Sigmoid colon (tissue), 4 donors: Measurements from ENCODE around the gene KRTCAP2.

Experiments
- EP300 ChIP-seq, 4 donors: sonication (generic); formaldehyde crosslinking; IDR thresholded peaks; one replicate each; pipeline ENCODE4 v1.6.1; 2017; ENCODE audit warnings: antibody characterized with exemption in 4 of 4
- POLR2A ChIP-seq, 2 donors: fragments of 450-650 bp; IDR thresholded peaks; one replicate each; pipeline ENCODE4 v1.6.1; 2016; ENCODE audit warnings: antibody characterized with exemption in 2 of 2, mild to moderate bottlenecking in 2 of 2, moderate library complexity in 2 of 2
- TF ChIP-seq, protein P1 (sequence below), 4 experiments: fragments of 450-650 bp in 3 of 4; fragments of 200-600 bp in 1 of 4; IDR thresholded peaks; one replicate each; pipeline ENCODE4 v1.5.1; 2016 to 2019; ENCODE audit warnings: antibody characterized with exemption in 4 of 4, mild to moderate bottlenecking in 3 of 4, moderate library complexity in 2 of 4

GRCh38 chr1:155134880-155135414, 38.2 kb downstream of the KRTCAP2 start:
- TF ChIP-seq POLR2A (IDR thresholded peaks at IDR 0.05): no peak
- TF ChIP-seq, protein P1, sequence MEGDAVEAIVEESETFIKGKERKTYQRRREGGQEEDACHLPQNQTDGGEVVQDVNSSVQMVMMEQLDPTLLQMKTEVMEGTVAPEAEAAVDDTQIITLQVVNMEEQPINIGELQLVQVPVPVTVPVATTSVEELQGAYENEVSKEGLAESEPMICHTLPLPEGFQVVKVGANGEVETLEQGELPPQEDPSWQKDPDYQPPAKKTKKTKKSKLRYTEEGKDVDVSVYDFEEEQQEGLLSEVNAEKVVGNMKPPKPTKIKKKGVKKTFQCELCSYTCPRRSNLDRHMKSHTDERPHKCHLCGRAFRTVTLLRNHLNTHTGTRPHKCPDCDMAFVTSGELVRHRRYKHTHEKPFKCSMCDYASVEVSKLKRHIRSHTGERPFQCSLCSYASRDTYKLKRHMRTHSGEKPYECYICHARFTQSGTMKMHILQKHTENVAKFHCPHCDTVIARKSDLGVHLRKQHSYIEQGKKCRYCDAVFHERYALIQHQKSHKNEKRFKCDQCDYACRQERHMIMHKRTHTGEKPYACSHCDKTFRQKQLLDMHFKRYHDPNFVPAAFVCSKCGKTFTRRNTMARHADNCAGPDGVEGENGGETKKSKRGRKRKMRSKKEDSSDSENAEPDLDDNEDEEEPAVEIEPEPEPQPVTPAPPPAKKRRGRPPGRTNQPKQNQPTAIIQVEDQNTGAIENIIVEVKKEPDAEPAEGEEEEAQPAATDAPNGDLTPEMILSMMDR (IDR thresholded peaks at IDR 0.05): no peak
- TF ChIP-seq EP300 (IDR thresholded peaks at IDR 0.05): peak in 1 of 4 donors; percentile 5
